UCSD-AML1 (cell line): ENCODE measurements around the gene CNN1.
"Not testable (repeated sequence)": the region's sequence is repeated elsewhere in the genome, so short reads cannot be mapped to it uniquely, and the experiment has no call there.

ENCODE experiments used
- DNase-seq: peaks from one replicate; lab custom pipeline; 2025; ENCODE audit not compliant: unreplicated experiment; lab: John Stamatoyannopoulos, UW

The CNN1 gene

DNA sequence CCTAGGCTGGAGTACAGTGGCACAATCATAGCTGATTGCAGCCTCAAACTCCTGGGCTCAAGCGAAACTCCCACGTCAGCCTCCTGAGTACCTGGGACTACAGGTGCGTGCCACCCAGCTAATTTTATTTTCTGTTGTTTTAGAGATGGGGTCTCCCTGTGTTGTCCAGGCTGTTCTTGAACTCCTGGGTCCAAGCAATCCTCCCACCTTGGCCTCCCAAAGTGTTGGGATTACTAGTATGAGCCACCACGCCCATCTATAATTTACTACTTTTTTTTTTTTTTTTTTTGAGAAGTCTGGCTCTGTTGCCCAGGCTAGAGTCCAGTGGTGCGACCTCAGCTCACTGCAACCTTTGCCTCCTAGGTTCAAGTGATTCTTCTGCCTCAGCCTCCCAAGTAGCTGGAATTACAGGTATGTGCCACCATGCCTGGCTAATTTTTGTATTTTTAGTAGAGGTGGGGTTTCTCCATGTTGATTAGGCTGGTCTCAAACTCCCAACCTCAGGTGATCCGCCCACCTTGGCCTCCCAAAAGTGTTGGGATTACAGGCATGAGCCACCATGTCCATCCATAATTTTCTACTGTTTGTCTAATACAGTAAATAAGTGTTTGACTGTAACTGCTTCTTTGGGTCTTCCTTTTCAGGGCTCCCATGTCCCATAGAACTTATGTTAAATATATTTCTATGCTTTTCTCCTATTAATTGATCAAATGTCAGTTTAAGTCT is 25.6 kb downstream of the CNN1 start:
- not testable (repeated sequence) for DNase-seq

DNA sequence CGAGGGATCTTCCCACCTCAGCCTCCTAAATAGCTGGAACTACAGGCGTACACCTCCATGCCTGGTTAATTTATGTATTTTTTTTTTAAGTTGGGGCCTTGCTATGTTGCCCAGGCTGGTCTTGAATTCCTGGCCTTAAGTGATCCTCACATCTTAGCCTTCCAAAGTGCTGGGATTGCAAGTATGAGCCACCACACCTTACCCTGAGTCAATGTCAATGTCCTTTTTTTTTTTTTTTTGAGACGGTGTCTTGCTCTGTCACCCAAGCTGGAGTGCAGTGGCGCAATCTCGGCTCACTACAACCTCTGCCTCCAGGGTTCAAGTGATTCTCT is 27.0 kb downstream of the CNN1 start:
- DNase-seq: not testable (repeated sequence)

DNA sequence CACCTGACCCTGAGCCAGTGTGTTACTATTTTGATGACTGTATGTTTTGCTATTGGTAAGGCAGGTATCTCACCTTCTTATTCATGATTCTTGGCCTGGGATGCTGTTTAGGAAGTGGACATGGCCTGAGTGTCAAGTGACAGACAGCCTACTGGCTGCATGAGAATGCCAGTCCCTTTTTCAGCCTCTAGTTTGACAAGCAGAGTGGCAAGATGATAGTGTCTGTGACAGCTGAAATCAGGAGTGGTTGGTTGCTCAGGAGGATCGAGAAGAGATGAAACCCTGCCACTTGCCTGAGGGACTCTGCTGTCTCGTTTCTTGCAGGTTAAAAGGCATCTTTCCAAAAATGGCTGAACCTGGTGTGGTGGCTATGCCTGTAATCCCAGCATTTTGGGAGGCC is 27.5 kb downstream of the CNN1 start:
- no peak for DNase-seq

DNA sequence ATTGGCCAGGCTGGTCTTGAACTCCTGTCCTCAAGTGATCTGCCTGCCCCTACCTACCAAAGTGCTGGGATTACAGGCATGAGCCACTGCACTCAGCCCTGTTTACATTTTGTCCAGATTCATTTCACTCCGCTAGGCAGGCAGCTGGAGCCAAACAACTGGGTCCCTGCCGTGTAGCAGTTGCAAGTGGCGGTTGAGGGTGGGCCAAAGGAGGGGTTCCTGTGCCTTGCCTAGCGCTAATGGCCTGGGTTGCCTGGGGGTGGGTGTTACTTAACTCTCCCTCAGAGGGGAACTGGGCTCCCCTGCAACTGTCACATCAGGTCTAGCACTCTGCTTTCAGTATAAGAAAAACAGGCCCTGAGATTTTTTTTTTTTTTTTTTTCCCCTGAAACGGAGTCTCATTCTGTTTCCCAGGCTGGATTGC is 31.4 kb downstream of the CNN1 start:
- no peak for DNase-seq

DNA sequence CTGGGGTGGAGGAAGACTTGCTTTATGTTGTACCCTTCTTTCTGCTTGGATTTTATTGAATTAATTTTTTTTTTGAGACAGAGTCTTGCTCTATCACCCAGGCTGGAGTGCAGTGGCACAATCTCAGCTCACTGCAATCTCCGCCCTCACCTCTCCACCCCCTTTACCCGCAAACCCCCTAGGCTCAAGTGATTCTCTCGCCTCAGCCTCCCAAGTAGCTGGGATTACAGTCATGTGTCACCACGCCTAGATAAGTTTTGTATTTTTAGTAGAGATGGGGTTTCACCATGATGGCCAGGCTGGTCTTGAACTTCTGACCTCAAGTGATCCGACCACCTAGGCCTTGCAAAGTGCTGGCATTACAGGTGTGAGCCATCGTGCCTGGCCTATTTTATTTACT is 34.7 kb downstream of the CNN1 start:
- DNase-seq: not testable (repeated sequence)

DNA sequence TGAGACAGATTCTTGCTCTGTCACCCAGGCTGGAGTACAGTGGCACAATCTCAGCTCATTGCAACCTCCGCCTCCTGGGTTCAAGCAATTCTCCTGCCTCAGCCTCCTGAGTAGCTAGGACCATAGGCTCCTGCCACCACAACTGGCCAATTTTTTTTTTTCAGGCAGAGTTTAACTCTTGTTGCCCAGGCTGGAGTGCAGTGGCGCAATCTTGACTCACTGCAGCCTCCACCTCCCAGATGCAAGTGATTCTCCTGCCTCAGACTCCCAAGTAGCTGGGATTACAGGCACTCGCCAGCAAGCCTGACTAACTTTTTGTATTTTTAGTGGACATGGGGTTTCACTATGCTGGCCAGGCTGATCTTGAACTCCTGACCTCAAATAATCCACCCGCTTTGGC is 35.1 kb downstream of the CNN1 start:
- not testable (repeated sequence) for DNase-seq

DNA sequence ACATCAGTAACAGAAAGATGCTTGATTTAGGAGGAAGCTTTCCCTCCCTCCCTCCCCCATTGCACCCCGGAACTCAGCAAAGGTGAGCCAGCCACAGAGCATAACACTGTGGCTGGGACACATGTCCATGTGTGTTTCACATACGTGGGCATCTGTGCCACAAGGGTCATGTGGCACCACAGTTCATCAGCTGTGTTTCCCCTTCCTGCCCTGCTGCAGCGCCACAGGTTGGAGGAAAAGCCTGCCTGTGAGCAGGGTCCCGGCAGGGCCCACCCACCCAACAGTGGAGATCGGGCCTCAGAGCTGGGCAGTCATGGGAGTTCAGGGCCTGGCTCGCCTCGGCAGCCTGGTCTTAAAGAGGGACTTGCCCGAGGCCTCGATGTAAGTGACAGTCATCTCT is 36.0 kb downstream of the CNN1 start:
- no peak for DNase-seq

DNA sequence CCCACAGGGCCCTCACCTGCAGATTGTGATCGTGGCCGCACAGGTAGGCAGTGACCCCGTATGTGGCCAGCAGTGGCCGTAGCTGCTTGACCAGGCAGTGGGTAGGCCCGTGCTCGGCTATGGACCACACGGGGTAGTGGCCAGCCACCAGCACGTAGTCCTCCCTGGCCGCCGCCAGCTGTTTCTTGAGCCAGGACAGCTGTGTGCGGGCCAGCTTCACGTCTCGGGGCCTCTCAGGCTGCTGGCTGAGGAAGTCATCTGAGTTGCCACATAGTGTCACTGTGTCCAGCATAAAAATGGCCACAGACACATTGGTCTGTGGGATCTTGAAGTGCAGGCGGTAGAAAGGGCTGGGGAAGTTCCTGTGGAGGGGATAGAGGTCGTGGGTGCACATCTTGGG is 37.6 kb downstream of the CNN1 start:
- no peak for DNase-seq

DNA sequence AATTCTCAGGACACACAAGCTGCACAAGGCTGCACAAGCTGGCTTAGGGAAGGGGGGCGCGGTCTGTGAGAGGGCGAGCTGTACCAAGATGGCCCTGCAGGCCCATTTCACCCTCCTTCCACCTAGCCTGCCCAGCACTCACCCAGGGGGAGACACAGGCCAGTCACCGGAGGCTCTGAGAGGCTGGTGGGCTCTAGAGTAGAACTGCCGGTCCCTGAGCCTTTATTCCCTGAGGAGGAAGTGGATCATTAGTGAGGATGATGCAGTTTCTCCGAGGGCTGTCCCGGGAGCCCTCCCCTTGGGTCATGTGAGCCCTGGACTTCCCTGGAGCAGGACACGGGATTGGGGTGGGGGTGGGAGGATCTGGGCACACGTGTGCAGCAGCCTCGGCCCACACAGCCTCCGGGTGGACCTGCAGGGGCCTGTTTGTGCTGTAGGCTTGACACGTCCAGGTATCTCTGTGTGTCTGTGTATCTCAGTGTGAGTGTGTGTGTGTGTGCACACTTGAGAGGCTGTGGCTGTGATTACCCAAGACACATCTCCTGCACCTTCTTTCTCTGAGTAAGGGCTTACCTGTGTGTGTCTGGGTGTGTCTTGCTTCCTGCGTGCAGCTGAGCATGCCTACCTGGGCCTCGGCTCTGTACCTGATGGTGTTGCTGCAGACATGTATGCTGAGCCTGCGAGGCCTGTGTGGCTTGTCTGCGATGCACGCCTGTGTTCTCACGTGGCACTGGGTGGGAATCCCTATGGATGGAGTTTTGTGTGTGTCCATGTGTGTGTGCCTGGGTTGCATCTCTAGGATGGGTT is 39.0 kb downstream of the CNN1 start, which contains the start of gene ACP5:
Gene ACP5, minus strand, starts transcription at position 195 of the 807 bp plus-strand sequence. CDS start 328 bp downstream, outside the sequence.
- DNase-seq: no peak

DNA sequence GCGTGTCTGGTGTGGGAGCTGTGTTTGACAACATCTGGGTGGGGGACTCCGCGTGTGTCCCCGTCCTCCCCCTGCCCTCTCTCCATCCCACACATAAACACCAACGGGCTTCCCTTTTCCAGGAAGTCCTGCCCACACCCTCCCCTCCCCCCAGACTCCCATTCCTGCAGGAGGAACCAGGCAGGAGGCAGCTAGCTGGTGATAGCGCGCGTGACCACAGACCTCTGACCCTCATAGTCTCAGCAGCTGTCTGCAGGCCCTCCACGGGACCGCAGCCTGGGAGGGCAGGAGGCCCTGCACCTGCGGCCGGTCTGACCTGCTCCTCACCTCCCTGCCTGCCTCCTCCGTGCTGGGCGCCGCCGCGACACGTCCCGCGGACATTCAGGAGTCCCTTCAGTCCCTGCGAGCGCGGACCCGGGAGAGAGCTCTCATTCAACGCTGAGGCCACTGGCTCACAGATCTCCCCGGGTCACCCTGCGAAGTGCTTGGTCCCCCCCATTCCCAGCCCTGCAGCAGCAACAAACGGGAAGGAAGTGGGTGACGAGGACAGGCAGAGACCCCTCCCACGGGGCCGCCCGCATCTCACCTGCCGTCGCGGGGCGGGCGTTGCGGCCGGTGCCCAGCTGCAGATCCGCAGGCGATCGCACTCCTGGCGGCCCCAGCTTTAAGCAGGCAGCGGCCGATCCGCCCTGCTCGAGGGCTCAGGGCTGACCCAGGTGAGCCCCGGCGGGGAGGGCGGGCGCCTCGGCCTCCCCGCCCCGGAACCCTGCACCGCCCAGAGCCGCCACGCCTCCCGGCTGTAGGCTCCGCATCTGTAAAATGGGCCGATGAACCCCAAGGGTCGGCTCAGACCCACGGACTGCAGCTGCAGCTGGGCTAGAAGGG is 39.8 kb downstream of the CNN1 start:
- peak; percentile 54 for DNase-seq

DNA sequence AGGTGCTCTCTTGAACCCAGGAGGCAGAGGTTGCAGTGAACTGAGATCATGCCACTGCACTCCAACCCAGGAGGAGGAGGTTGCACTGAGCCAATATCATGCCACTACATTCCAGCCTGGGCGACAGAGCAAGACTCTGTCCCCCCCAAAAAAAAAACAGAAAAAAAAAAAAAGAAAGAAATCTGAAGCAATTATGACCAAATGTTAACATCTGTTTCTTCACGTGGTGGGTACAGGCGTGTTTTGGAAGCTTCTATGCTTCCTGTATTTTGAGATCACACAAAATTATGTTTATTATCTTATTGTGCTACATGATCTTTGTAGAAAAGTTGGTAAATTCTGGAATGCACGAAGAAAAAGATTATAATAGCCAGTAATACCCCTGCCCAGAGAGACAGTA is 41.5 kb downstream of the CNN1 start:
- DNase-seq: no peak

DNA sequence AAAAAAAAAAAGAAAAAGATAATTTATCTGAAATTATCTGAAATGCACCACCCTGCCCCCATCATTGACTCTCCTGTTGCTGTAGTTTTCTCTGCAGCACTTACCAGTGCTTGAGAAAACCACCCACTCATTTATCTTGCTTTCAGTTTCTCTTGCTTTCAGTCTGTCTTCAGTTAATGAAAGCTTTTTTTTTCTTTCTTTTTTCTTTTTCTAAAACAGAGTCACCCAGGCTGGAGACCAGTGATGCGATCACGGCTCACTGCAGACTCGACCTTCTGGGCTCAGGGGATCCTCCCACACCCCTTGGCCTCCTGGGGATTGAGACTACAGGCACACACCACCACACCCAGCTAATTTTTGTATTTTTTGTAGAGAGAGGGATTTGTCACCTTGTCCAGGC is 43.1 kb downstream of the CNN1 start:
- no peak for DNase-seq

DNA sequence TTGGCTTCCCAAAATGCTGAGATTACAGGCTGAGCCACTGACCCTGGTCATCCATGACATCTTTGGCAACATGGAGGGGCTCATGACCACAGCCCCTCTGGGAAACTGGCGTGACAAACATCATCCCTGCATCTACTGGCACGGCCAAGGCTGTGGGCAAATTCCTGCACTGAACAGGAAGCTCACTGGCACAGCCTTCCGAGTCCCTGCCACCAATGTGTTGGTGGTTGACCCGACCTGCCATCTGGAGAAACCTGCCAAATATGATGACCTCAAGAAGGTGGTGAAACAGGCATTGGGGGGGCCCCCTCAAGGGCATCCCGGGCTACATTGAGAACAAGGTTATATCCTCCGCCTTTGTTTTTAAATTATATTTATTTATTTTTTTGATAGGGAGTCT is 47.7 kb downstream of the CNN1 start:
- DNase-seq: no peak

DNA sequence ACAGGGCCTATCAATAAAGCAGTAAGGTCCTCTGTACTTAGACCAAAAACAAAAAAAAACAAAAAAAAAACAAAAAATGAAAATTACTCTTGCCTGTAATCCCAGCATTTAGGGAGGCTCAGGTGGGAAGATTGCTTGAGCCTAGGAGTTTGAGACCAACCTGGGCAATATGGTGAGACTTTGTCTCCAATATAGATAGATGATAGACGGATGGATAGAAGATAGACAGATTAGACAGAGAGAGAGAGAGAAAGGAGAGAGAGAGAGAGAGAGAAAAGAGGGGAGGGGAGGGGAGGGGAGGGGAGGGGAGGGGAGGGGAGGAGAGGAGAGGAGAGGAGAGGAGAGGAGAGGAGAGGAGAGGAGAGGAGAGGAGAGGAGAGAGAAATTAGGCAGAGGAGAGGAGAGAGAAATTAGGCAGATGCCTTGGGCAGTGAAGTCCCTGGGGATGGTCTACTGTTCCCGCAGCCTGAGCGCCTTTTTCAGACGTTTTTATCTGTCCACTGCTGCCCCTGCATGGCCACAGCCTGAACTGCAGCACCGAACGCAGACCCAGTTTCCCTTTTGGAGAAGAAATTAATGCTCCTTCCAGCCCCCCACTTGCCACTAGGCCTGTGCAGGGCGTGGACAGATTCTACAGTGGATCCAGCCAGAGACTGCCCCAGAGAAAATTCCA is 48.8 kb downstream of the CNN1 start:
- peak; percentile 75 for DNase-seq

DNA sequence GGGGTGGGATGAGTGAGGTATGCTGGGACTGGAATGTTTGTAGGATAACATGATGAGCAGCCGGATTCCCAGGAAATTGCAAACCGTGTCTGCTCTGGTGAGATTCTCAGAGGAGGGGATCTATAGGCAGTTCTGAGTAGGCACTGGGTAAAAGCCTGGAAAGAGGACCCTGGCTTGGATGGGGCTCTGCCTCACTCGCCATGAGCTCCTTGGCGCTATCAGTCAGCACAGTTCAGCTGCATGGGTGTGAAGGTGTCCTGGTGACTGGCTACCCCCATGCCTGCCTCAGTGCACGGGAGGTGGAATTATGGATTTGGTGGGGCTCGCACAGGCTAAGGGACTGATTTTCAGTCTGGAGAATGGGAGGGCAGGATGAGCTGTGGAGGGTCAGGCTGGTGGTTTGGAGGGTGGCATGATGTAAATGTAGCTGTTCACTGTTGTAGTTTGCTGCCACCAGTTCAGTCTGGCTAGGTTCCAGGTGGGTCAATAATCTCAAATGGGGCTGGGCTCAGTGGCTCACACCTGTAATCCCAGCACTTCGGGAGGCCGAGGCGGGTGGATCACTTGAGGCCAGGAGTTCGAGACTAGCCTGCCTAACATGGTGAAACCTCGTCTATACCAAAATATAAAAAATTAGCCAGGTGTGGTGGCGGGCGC is 49.5 kb downstream of the CNN1 start:
- DNase-seq: no peak

DNA sequence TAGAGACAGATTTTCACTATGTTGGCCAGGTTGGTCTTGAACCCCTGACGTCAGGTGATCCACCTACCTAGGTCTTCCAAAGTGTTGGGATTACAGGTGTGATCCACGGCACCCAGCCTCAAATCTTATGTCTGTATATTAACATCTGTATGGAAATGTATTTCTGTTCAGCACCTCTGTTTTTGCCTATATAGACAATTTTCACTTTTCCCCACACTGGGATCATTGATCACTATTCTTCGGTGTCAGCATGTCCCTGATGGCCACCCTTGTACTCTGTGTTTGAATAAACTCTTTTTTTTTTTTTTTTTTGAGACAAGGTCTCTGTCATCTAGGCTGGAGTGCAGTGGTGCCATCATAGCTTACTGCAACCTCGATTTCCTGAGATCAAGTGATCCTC is 55.4 kb downstream of the CNN1 start:
- no peak for DNase-seq

DNA sequence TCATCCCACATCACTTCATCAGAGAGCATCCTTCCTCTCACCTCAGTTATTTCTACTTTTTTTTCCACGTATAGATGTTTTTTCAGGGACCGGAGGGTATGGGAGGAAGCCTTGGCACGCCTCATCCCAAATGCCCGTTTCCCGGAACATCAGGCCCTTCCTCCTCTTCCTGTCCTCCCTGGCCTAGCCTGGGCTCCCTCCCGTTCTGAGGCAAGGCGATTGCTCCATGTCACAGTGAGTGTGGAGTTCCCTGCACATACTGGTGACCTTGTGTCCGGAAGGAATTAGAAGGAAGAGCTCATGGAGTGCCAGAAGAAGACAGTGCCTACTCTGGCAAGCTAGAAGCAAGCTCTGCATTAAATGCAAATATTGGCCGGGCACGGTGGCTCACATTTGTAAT is 57.5 kb downstream of the CNN1 start:
- no peak for DNase-seq

DNA sequence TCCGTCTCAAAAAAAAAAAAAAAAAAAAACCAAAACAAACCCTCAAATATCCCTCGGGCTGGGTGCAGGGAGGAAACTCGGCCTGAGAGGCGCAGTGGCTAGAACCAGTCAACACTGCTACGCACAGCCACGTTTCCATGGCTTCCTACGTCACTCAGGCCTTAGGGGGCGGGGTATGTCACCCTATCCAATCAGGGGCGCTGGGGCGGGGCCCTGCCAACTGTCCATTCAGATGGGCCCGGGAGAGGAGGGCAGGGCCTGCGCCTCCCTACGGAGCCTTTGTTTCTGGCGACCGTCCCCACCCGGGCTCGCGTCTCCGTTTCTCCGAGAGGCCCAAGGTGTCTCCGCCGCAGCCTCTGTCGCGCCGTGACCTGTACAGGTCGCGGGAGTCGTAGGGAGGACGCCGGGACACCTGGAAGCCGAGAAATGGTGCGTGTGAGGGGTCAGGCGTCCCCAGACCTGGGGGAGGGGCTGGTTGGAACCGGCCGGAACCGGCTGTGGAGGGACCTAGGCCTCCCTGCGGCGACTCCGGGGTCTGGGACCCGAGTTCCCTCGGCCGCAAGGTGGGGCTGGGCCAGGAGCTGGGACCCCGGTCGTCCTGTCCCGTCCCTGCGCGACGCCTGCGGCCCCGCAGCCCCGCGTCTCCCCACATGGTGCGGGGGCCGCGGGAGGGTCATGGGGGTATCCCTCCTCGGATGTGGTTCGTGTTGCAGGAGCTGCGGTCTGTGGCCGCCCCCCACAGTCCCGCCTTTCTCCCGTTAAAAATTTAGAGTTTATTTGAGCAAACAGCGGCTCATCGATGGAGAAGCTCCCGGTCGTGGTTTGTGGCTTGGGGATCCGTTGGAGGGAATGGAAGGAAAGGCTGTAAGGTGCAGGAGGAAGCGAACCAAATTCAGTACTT is 58.8 kb downstream of the CNN1 start, which contains the start of gene ZNF627:
Gene ZNF627, plus strand, starts transcription at position 282 of the 901 bp plus-strand sequence. Its CDS starts 145 bp downstream, at position 427.
- DNase-seq: peak; percentile 97

DNA sequence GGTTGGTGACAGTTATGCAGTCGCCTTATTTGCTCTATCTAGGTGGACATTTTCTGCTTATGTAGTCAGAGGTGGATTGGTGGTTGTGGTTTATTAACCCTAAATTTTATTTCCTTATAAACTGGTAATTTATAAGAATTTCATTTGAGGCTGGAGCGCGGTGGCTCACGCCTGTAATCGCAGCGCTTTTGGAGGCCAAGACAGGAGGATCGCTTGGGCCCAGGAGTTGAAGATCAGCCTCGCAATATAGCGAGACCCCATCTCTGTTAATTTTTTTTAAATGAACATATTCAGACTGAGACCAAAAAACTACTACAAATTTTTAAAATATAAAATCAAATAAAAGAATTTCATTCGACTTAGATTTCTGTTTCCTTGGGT is 59.4 kb downstream of the CNN1 start:
- DNase-seq: no peak
